GM19238 (cell line): ENCODE data around the gene HECTD1.
"Not testable (repeated sequence)": the region's sequence is repeated elsewhere in the genome, so short reads cannot be mapped to it uniquely, and the experiment has no call there.

Experiments used
- DNase-seq: peaks from one replicate; pipeline ENCODE4 v3.0.0; 2011; ENCODE audit warnings: low spot score; ENCODE audit not compliant: insufficient read length

The HECTD1 gene

DNA sequence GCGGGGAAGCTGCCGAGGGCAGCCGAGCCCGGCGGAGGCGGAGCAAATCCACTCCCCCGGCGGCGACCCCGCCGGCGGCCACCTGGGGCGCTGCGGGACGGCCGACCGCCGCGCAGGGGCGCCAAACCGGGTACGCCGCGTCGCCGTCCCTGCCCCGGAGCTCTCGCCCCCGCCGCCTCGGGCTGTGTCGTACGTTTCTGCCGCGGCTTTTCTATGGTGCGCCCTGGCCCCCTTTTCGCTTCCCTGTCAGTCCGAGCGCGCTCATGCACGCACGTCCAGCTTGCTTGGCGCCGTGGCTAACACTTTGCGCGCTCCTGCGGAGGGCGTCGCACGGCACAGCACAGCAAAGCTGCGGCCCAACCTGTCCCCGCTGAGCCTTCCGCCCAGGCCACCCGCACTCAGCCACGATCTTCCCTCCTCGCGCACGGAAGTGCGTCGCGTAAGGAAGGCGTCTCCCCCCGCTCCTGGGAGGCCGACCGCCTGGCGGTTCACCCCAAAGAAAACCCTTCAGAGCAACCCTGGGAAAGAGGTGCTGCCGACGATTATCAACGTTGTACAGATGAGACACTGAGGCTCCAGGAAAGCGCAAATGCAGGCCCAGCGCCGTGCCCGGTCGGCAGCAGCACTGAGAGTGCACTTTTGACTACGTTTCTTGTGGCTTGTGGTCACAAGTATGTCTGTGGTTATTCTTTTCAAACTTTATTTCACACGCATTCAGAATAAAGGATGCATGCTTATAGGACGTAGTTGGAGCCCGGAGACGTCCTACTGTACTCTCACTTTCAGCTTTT, at the start of gene HECTD1:
Gene HECTD1, minus strand, starts transcription at position 39 of the 791 bp plus-strand sequence. CDS start 1,857 bp downstream, outside the sequence.
- DNase-seq = peak; percentile 85

GRCh38 chr14:31257244-31257553, 49.6 kb upstream of the HECTD1 start:
- no peak for DNase-seq

GRCh38 chr14:31256534-31257243, 49.1 kb upstream of the HECTD1 start:
- no peak for DNase-seq

- not testable (repeated sequence) for DNase-seq
Observed at GRCh38 chr14:31255918-31256317, 48.3 kb upstream of the HECTD1 start.

DNA sequence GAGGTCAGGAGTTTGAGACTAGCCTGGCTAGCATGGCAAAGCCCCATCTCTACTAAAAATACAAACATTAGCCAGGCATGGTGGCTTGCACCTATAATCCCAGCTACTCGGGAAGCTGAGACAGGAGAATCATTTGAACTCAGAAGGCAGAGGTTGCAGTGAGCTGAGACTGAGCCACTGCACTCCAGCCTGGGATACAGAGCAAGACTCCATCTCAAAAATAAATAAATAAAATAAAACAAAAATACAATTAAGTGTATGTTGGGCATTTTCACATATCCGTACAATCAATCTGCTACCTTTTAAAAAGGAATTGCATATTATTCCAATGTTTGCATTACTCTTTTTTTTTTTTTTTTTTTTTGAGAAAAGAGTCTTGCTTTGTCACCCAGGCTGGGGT, 47.7 kb upstream of the HECTD1 start:
- no peak for DNase-seq

GRCh38 chr14:31253746-31254471, 46.3 kb upstream of the HECTD1 start:
- no peak for DNase-seq

- DNase-seq = no peak
Observed at GRCh38 chr14:31252865-31253264, 45.3 kb upstream of the HECTD1 start.

DNA sequence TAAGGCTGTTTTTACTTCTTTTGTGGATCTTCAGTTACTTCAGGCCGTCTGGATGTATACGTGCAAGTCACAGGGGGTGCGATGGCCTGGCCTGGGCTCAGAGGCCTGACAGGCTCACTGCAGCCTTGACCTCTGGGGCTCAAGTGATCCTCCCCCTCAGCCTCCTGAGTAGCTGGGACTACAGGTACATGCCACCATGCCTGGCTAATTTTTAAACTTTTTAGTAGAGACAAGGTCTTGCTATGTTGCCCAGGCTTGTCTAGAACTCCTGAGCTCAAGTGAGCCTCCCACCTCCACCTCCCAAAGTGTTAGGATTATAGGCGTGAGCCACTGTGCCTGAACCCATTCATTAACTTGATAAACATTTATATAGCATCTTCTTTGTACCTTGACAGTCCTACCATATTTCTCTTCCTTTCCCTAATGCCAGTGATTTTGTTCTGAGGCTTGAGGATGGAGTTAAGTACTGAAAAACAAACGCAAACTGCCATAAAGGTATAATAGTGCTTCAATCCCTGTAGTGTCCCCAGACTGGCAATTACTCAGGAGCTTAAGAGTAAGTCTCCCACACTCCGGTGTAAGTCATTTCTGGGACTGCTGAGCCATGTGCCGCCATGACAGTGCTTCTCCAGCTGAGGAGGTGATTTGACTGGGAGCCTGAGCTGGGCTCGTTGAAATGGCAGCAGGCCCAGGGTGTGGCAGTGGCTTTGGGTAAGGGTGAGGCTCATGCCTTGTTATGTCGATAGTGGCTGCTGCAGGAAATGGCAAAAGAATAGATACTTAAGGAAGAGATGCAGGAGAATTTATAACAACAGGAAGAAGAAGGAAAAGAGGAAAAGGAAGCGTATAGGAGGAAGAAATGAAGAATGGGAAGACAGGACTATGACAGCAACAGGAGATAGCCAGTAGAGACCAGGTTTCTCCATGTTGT, 43.7 kb upstream of the HECTD1 start:
- no peak for DNase-seq

GRCh38 chr14:31244626-31245025, 37.0 kb upstream of the HECTD1 start:
- no peak for DNase-seq

GRCh38 chr14:31243860-31244259, 36.3 kb upstream of the HECTD1 start:
- DNase-seq = no peak

DNA sequence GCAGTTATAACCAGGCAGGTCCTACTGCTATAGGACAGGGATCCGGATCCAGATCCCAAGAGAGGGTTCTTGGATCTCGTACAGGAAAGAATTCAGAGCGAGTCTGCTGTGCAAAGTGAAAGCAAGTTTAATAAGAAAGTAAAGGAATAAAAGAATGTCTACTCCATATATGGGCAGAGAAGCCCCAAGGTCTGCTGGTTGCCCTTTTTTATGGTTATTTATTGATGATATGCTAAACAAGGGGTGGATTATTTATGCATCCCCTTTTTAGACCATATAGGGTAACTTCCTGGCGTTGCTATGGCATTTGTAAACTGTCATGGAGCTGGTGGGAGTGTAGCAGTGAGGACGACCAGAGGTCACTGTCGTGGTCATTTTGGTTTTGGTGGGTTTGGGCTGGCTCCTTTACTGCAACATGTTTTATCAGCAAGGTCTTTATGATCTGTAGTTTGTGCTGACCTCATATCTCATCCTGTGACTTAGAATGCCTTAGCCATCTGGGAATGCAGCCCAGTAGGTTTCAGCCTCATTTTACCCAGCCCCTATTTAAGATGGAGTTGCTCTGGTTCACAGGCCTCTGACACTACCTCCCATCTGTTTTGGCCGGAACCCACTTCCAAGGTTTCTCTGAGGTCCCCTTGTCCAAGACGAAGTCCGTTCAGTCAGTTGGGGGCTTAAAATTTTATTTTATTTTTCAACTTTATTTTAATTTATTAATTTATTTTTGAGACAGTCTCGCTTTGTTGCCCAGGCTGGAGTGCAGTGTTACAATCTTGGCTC, 34.8 kb upstream of the HECTD1 start:
- not testable (repeated sequence) for DNase-seq

GRCh38 chr14:31241450-31242114, 34.0 kb upstream of the HECTD1 start:
- no peak for DNase-seq

DNA sequence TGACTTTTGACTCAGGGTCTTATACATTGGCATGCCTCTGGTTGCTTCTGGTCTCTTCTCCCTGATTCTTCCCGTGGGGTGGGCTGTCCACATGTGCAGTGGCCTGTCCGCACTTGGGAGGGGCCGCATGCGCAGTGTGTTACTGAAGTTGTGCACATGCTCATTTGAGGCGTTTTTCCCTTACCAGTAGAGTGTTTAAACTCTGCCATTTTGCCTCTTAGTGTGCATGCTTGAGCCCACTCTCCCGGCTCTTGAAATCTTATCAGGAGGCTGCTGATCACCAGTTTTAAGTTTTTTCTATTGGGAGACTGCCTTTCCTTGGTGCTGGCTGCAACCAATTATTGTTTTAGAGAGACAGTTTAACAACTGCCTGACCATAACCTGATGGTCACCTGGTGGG, 32.1 kb upstream of the HECTD1 start:
- DNase-seq = no peak

GRCh38 chr14:31235462-31235861, 27.9 kb upstream of the HECTD1 start:
- DNase-seq = no peak

DNA sequence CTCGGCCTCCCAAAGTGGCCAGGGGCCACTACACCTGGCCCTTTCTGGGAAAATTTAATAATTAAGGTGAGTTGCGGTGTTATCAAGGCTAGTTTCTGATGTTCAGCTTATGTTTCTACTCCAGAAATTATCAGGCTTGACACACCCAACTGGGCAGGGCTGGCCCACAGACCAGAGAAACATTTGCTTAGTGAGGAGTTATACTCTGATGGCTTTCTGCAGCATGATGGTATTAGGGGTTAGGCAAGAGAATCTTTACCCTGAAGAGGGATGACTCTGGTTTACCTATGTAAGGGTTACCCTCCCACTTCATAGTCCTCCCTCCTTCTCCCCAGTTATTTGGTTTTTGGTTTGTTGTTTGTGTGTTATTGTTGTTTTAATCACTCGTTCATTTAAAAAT, 24.5 kb upstream of the HECTD1 start:
- no peak for DNase-seq

GRCh38 chr14:31231272-31231671, 23.7 kb upstream of the HECTD1 start:
- DNase-seq = not testable (repeated sequence)

GRCh38 chr14:31230573-31230958, 23.0 kb upstream of the HECTD1 start:
- DNase-seq = no peak

DNA sequence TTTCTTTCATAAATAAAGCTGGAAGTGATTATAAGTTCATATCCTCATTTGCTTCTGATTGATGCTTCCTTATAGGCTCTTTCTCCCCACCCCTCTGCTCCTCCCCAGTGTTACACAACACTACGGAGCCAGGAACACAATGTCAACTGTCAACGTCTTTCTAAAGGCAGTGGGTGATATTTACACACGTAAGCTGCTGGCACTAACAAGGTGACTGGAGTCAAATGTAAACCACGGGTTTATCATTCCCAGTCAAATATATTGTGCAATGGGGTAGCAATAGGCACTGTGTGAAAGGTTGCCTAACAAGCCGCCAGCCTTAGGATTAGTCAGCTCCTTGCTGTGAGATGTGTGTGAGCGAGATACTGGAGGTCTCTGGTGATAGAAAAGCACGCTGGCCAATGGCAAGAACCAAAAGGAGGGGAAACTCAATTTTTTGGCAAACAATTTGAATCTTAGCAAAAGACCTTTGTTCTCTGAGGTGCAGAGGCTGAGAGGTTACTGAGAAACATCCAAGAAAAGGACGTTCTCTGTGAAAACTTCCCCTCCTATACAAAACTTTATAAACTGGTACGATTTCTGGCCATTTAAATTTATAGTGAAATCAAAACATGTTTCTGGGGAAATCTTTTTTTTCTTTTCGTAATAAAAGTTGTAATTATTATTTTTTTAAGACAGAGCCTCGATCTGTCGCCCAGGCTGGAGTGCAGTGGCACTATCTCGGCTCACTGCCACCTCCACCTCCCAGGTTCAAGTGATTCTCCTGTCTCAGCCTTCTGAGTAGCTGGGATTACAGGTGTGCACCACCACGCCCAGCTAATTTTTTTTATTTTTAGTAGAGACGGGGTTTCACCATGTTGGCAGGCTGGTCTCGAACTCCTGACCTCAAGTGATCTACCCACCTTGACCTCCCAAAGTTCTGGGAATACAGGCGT, 22.3 kb upstream of the HECTD1 start:
- DNase-seq = no peak

DNA sequence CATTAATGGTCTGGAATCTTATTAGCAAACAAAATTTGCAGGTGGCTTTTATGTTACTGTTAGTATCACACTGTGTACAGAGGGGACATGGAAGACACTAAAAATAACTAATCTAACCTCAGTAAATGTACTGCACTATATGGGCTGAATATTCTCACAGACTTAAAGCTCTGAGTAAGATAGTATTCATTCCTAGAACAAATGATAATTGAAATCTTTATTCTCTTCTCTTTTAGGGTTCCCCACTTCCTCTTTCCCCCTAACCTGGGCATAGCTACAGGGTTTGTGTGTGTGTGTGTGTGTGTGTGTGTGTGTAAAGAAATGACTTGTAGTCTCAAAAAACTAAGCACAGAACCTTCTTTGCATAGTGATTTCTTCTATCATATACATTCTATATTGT, 21.4 kb upstream of the HECTD1 start:
- peak; percentile 34 for DNase-seq
